ENCODE data around the gene SLC35C1.
A peak's percentile ranks its signal among the peaks of the same experiment; 100 is the strongest.

Gene SLC35C1

GRCh38 chr11:45846974-45847910, 42.3 kb downstream of the SLC35C1 start, which contains the start of gene CRY2:
Gene CRY2 (plus strand): TSS chr11:45847475. CDS start chr11:45847491, 16 bp downstream.
- no peak for TF ChIP-seq CTCF (conservative IDR thresholded peaks at IDR 0.05; ENCODE audit: low read depth, low read length)
- H3K4me3 ChIP-seq (ENCODE audit: low read depth, low read length) = peak within 1 kb of the TSS; percentile 91
- peak; percentile 99 for DNase-seq (ENCODE audit: low read depth)

- peak; percentile 44 for TF ChIP-seq CTCF (conservative IDR thresholded peaks at IDR 0.05; ENCODE audit: low read depth, low read length)
- DNase-seq (ENCODE audit: low read depth) = peak; percentile 76
- H3K4me3 ChIP-seq (ENCODE audit: low read depth, low read length) = peak overlapping the region; percentile 91
These were observed 43.0 kb downstream of the SLC35C1 start for GRCh38 chr11:45847911-45848316.

GRCh38 chr11:45848654-45849081, 43.7 kb downstream of the SLC35C1 start:
- no peak for TF ChIP-seq CTCF (conservative IDR thresholded peaks at IDR 0.05; ENCODE audit: low read depth, low read length)
- peak overlapping the region; percentile 91 for H3K4me3 ChIP-seq (ENCODE audit: low read depth, low read length)
- no peak for DNase-seq (ENCODE audit: low read depth)

- TF ChIP-seq CTCF (conservative IDR thresholded peaks at IDR 0.05; ENCODE audit: low read depth, low read length) = no peak
- H3K4me3 ChIP-seq (ENCODE audit: low read depth, low read length) = no peak overlapping the region
- DNase-seq (ENCODE audit: low read depth) = peak; percentile 21
These were observed 45.5 kb downstream of the SLC35C1 start for GRCh38 chr11:45850446-45850845.

- no peak for DNase-seq (ENCODE audit: low read depth)
- no peak overlapping the region for H3K4me3 ChIP-seq (ENCODE audit: low read depth, low read length)
- TF ChIP-seq CTCF (conservative IDR thresholded peaks at IDR 0.05; ENCODE audit: low read depth, low read length) = no peak
These were observed 46.3 kb downstream of the SLC35C1 start for GRCh38 chr11:45851228-45851627.

- no peak overlapping the region for H3K4me3 ChIP-seq (ENCODE audit: low read depth, low read length)
- no peak for TF ChIP-seq CTCF (conservative IDR thresholded peaks at IDR 0.05; ENCODE audit: low read depth, low read length)
- DNase-seq (ENCODE audit: low read depth) = no peak
These were observed 47.2 kb downstream of the SLC35C1 start for GRCh38 chr11:45852018-45852711.

Measured in choroid plexus epithelial cell (primary cell).